HepG2 (cell line): Measurements from ENCODE around the gene PGAP3. TPM values are rescaled to one million over a fixed set of nuclear protein-coding genes. Genes with fewer than 3 reads are reported as not detected.
A peak's percentile ranks its signal among the peaks of the same experiment; 100 is the strongest.

ENCODE experiments used
- ARNTL ChIP-seq: sonication (generic); formaldehyde crosslinking; IDR thresholded peaks from 2 replicates; pipeline ENCODE4 v1.4.0; 2020; ENCODE audit warnings: mild to moderate bottlenecking, missing genetic modification reagents
- BATF2 ChIP-seq: sonication (generic); formaldehyde crosslinking; IDR thresholded peaks from 2 replicates; pipeline ENCODE4 v1.8.0; 2022; ENCODE audit warnings: mild to moderate bottlenecking, missing genetic modification reagents, moderate library complexity
- HDAC6 ChIP-seq: fragments of 200-600 bp; sonication (generic); IDR thresholded peaks from 2 replicates; pipeline ENCODE4 v1.7.0; 2017; ENCODE audit warnings: mild to moderate bottlenecking, antibody characterized with exemption, low read length, low read depth
- HOXA3 ChIP-seq: sonication (generic); formaldehyde crosslinking; IDR thresholded peaks from 2 replicates; pipeline ENCODE4 v1.5.0; 2020; ENCODE audit warnings: missing genetic modification reagents
- HOXA9 ChIP-seq: sonication (generic); formaldehyde crosslinking; IDR thresholded peaks from 2 replicates; pipeline ENCODE4 v1.8.1; 2022; ENCODE audit warnings: missing genetic modification reagents, mild to moderate bottlenecking, moderate library complexity, borderline replicate concordance
- KDM5B ChIP-seq: sonication (generic); formaldehyde crosslinking; IDR thresholded peaks from 2 replicates; pipeline ENCODE4 v1.4.0; 2020; ENCODE audit warnings: missing genetic modification reagents, mild to moderate bottlenecking, borderline replicate concordance
- KLF16 ChIP-seq, 2 experiments: sonication (generic) in 1 of 2; formaldehyde crosslinking in 1 of 2; IDR thresholded peaks; 2 replicates each; pipeline versions ENCODE4 v1.6.1 to v1.8.0; 2016 to 2023; ENCODE audit warnings: missing genetic modification reagents in 2 of 2, missing compliant biosample characterization in 1 of 2
- KMT2B ChIP-seq: IDR thresholded peaks from 2 replicates; pipeline ENCODE4 v1.6.1; 2016; ENCODE audit warnings: missing genetic modification reagents, missing compliant biosample characterization
- MEF2D ChIP-seq: sonication (generic); formaldehyde crosslinking; IDR thresholded peaks from 2 replicates; pipeline ENCODE4 v1.5.1; 2020; ENCODE audit warnings: mild to moderate bottlenecking, missing genetic modification reagents
- MEIS1 ChIP-seq: sonication (generic); formaldehyde crosslinking; IDR thresholded peaks from 2 replicates; pipeline ENCODE4 v1.9.0; 2021; ENCODE audit warnings: mild to moderate bottlenecking, missing genetic modification reagents, moderate library complexity, borderline replicate concordance
- MTA1 ChIP-seq: sonication (generic); formaldehyde crosslinking; IDR thresholded peaks from 2 replicates; pipeline ENCODE4 v1.4.0; 2020; ENCODE audit warnings: missing genetic modification reagents, mild to moderate bottlenecking, borderline replicate concordance
- PAWR ChIP-seq: sonication (generic); formaldehyde crosslinking; IDR thresholded peaks from 2 replicates; pipeline ENCODE4 v1.4.0; 2020; ENCODE audit warnings: missing genetic modification reagents, mild to moderate bottlenecking, borderline replicate concordance
- PCBP1 ChIP-seq: fragments of 200-400 bp; formaldehyde crosslinking; IDR thresholded peaks from 2 replicates; pipeline ENCODE4 v1.6.1; 2017; ENCODE audit warnings: mild to moderate bottlenecking, low read depth, low read length, borderline replicate concordance
- PRPF4 ChIP-seq: fragments of 200-400 bp; formaldehyde crosslinking; IDR thresholded peaks from 2 replicates; pipeline ENCODE4 v1.6.1; 2016; ENCODE audit warnings: low read length, low read depth; ENCODE audit not compliant: poor library complexity, severe bottlenecking
- REXO4 ChIP-seq: sonication (generic); formaldehyde crosslinking; IDR thresholded peaks from 2 replicates; pipeline ENCODE4 v1.8.0; 2022; ENCODE audit warnings: missing genetic modification reagents, mild to moderate bottlenecking, borderline replicate concordance
- SP2 ChIP-seq: sonication (generic); formaldehyde crosslinking; IDR thresholded peaks from 2 replicates; pipeline ENCODE4 v1.5.1; 2020; ENCODE audit warnings: mild to moderate bottlenecking, missing genetic modification reagents
- SRSF1 ChIP-seq: fragments of 200-400 bp; formaldehyde crosslinking; optimal IDR thresholded peaks from 2 replicates; pipeline ENCODE3; 2017; ENCODE audit warnings: mild to moderate bottlenecking, low read depth, low read length, moderate library complexity
- TBX3 ChIP-seq: fragments of 450-650 bp; IDR thresholded peaks from 2 replicates; pipeline ENCODE4 v1.6.1; 2017; ENCODE audit warnings: antibody characterized with exemption, mild to moderate bottlenecking, inconsistent platforms, borderline replicate concordance
- TCF7L2 ChIP-seq: IDR thresholded peaks from 2 replicates; pipeline ENCODE4 v1.6.1; 2011; ENCODE audit warnings: mild to moderate bottlenecking, low read depth, low read length, moderate library complexity
- THAP7 ChIP-seq: sonication (generic); formaldehyde crosslinking; IDR thresholded peaks from 2 replicates; pipeline ENCODE4 v1.8.1; 2023; ENCODE audit warnings: mild to moderate bottlenecking, missing genetic modification reagents
- ZNF251 ChIP-seq: sonication (generic); formaldehyde crosslinking; IDR thresholded peaks from 2 replicates; pipeline ENCODE4 v1.9.0; 2021; ENCODE audit warnings: mild to moderate bottlenecking, missing genetic modification reagents
- ZNF503 ChIP-seq: sonication (generic); formaldehyde crosslinking; IDR thresholded peaks from 2 replicates; pipeline ENCODE4 v1.4.0; 2020; ENCODE audit warnings: missing genetic modification reagents
- ZNF512 ChIP-seq: sonication (generic); formaldehyde crosslinking; IDR thresholded peaks from 2 replicates; pipeline ENCODE4 v1.4.0; 2020; ENCODE audit warnings: mild to moderate bottlenecking, missing genetic modification reagents
- ZNF605 ChIP-seq: sonication (generic); formaldehyde crosslinking; IDR thresholded peaks from 2 replicates; pipeline ENCODE4 v1.8.0; 2022; ENCODE audit warnings: mild to moderate bottlenecking, missing genetic modification reagents
- polyA plus RNA-seq, 8 experiments: library from polyadenylated mRNA; depleted of rRNA in 3 of 8; stranded (reverse) in 7 of 8; unstranded in 1 of 8; fragments of >200 nt; fragmentation: Illumina TruSeq in 4 of 8; extraction: Trizol in 4 of 8; gene quantifications; 2 replicates each; pipeline versions ENCODE4 v1.2.1 to v1.2.3, GENCODE V29; 2011 to 2016; ENCODE audit warnings: low read depth in 4 of 8, missing spikeins in 1 of 8, mixed read lengths in 1 of 8; ENCODE audit not compliant: insufficient read depth in 1 of 8
- total RNA-seq, 5 experiments: library from RNA; depleted of rRNA; stranded (reverse); fragments of >200 nt; fragmentation: Illumina TruSeq; extraction: Trizol; gene quantifications; 2 replicates each; pipeline ENCODE4 v1.2.3, GENCODE V29; 2016; ENCODE audit warnings: low read depth in 1 of 5

The PGAP3 gene
- total and polyA plus RNA-seq, 2 of the 13 experiments (the other 11 are each of a cell fraction or from before 2014, with no cell fraction given), result 11.9 to 14.6 TPM

- TF ChIP-seq ZNF512 (peak; percentile 94), PAWR (CRISPR knock-in tag) (no peak), PCBP1 (no peak), ZNF251 (no peak), ZNF503 (no peak), PRPF4 (no peak), MEF2D (CRISPR knock-in tag) (0 out of 2 replicates have a peak, but pooled peaks have one; percentile 42), KMT2B (CRISPR knock-in tag) (peak; percentile 64), HOXA9 (CRISPR knock-in tag) (peak; percentile 64; the same call in 1 of the 2 replicates), MTA1 (peak; percentile 93), TCF7L2 (no peak), KDM5B (peak; percentile 91; the same call in 1 of the 2 replicates), SP2 (no peak), HOXA3 (peak; percentile 88), REXO4 (no peak), MEIS1 (CRISPR knock-in tag) (no peak), HDAC6 (no peak), ZNF605 (peak; percentile 80), ARNTL (CRISPR knock-in tag) (0 out of 2 replicates have a peak, but pooled peaks have one; percentile 40), KLF16 (CRISPR knock-in tag; IDR thresholded peaks at IDR 0.05) (peak in 1 of 2 experiments; percentile 80; a peak in 1 of 4 replicates), SRSF1 (no peak), BATF2 (CRISPR knock-in tag) (no peak; the same call in 1 of the 2 replicates), TBX3 (no peak), THAP7 (CRISPR knock-in tag) (no peak)
These were observed 19.6 kb downstream of the PGAP3 start, which contains the start of gene PNMT (continued) for GRCh38 chr17:39667945-39668924.
